K562 (cell line): ENCODE data around the gene ZNF17. TPM values are rescaled to one million over a fixed set of nuclear protein-coding genes. Genes with fewer than 3 reads are reported as not detected.

ENCODE experiments used
- ATAC-seq: fragments of 200-7000 bp; cut with Tn5 transposase; 3 replicates; pipeline ENCODE4 v1.9.1; 2020; ENCODE audit warnings: moderate library complexity
- BruUV-seq: library from RNA; stranded (reverse); fragments of 400-500 nt; replicated peaks from 2 replicates; lab custom pipeline; 2021; lab: Mats Ljungman, UMichigan
- CTCF ChIA-PET: fragments of 300-600 bp; formaldehyde crosslinking; extraction: SDS; loops from one replicate; lab custom pipeline; 2021; ENCODE audit warnings: low intra/inter-chr PET ratio; lab: Yijun Ruan, JAX
- POLR2A ChIA-PET: fragments of 300-600, 350-650 bp; sonication (Branson Sonifier 250); formaldehyde crosslinking; extraction: SDS; loops from one replicate; lab custom pipeline; 2021; ENCODE audit warnings: antibody characterized with exemption, inconsistent platforms; lab: Yijun Ruan, JAX
- DNase-seq, 4 experiments: peaks; one replicate each; pipeline versions ENCODE4 v3.0.0 to v3.0.0-alpha.2; 2011 to 2018; ENCODE audit warnings: low spot score in 3 of 4, mixed read lengths in 3 of 4; ENCODE audit errors: extremely low read depth in 1 of 4
- FAIRE-seq: peaks from 2 replicates; lab custom pipeline; 2011; peaks lifted over from hg19 to GRCh38; lab: Jason Lieb, UNC
- H2AFZ ChIP-seq: 2 replicates; pipeline ENCODE4 v1.6.0; 2011; ENCODE audit warnings: low read depth, low read length, control low read depth, inconsistent platforms
- H3K27ac ChIP-seq: fragments of 200-600 bp; 3 replicates; pipeline ENCODE4 v1.8.0; 2011; ENCODE audit warnings: low read depth, mild to moderate bottlenecking, control low read depth, inconsistent platforms, low read length, moderate library complexity, mixed read lengths; ENCODE audit errors: extremely low read depth
- H3K27me3 ChIP-seq, 2 experiments: fragments of 300-600 bp in 1 of 2; 2 replicates in 1 of 2; 3 replicates in 1 of 2; pipeline versions ENCODE4 v1.6.0 to v1.8.0; 2011; ENCODE audit warnings: inconsistent platforms in 2 of 2, low read length in 2 of 2, mild to moderate bottlenecking in 1 of 2, mixed read lengths in 1 of 2, moderate library complexity in 1 of 2; ENCODE audit not compliant: control insufficient read depth in 2 of 2, insufficient read depth in 2 of 2
- H3K36me3 ChIP-seq: fragments of 300-600 bp; 3 replicates; pipeline ENCODE4 v1.8.0; 2011; ENCODE audit warnings: mild to moderate bottlenecking, low read length, inconsistent platforms; ENCODE audit not compliant: control insufficient read depth, insufficient read depth
- H3K4me1 ChIP-seq, 2 experiments: fragments of 200-600 bp in 1 of 2; replicated peaks in 1 of 2; 2 replicates in 1 of 2; 3 replicates in 1 of 2; pipeline versions ENCODE4 v1.5.1 to v1.8.0; 2011; ENCODE audit warnings: inconsistent platforms in 2 of 2, low read length in 2 of 2, mild to moderate bottlenecking in 1 of 2, mixed read lengths in 1 of 2, moderate library complexity in 1 of 2; ENCODE audit not compliant: control insufficient read depth in 2 of 2, insufficient read depth in 2 of 2
- H3K4me2 ChIP-seq: 2 replicates; pipeline ENCODE4 v1.6.1; 2011; ENCODE audit warnings: low read length, control low read depth, inconsistent platforms, mixed read lengths; ENCODE audit not compliant: insufficient read depth
- H3K4me3 ChIP-seq: fragments of 200-600 bp; sonication (generic), shearing (Covaris generic); 2 replicates; pipeline ENCODE4 v1.5.1; 2016; ENCODE audit warnings: control low read depth, inconsistent platforms
- H3K79me2 ChIP-seq: fragments of 200-600 bp; 3 replicates; pipeline ENCODE4 v1.8.0; 2011; ENCODE audit warnings: low read length, inconsistent platforms; ENCODE audit not compliant: control insufficient read depth, insufficient read depth
- H3K9ac ChIP-seq, 2 experiments: 2 replicates each; pipeline versions ENCODE4 v1.6.0 to v1.6.1; 2011; ENCODE audit warnings: low read depth in 2 of 2, low read length in 2 of 2, control low read depth in 1 of 2, inconsistent platforms in 1 of 2, mild to moderate bottlenecking in 1 of 2, mixed read lengths in 1 of 2; ENCODE audit not compliant: insufficient read depth in 1 of 2
- H3K9me1 ChIP-seq: one replicate; pipeline ENCODE4 v1.6.0; 2011; ENCODE audit warnings: inconsistent platforms, mild to moderate bottlenecking, low read length, moderate library complexity; ENCODE audit not compliant: control insufficient read depth, insufficient read depth
- H3K9me3 ChIP-seq: replicated peaks from 2 replicates; pipeline ENCODE4 v1.5.1; 2011; ENCODE audit warnings: low read depth, low read length, inconsistent platforms; ENCODE audit not compliant: control insufficient read depth, insufficient read depth
- H4K20me1 ChIP-seq: replicated peaks from 2 replicates; pipeline ENCODE4 v1.6.1; 2011; ENCODE audit warnings: low read length, inconsistent platforms, mixed read lengths; ENCODE audit not compliant: control insufficient read depth, insufficient read depth
- ARID1B ChIP-seq: fragments of 450-650 bp; IDR thresholded peaks from 2 replicates; pipeline ENCODE4 v1.6.1; 2016; ENCODE audit warnings: antibody characterized with exemption, mild to moderate bottlenecking, inconsistent platforms
- CBFA2T3 ChIP-seq: fragments of 450-650 bp; IDR thresholded peaks from 2 replicates; pipeline ENCODE4 v1.6.1; 2017
- E2F4 ChIP-seq: sonication (generic); formaldehyde crosslinking; IDR thresholded peaks from 2 replicates; pipeline ENCODE4 v1.8.0; 2022; ENCODE audit warnings: mild to moderate bottlenecking, low read depth, missing genetic modification reagents
- KDM1A ChIP-seq, 2 experiments: fragments of 450-650 bp; IDR thresholded peaks; 2 replicates each; pipeline ENCODE4 v1.6.1; 2016; ENCODE audit warnings: mild to moderate bottlenecking in 2 of 2
- WGBS: fragments of 100-300 bp; shearing (Covaris generic); methylation state at CpG from one replicate; pipeline ENCODE4 v1.1.6; 2016; ENCODE audit warnings: low coverage, mixed read lengths; ENCODE audit not compliant: insufficient coverage; ENCODE audit errors: missing lambda C conversion rate; 5-methylcytosine and 5-hydroxymethylcytosine counted together
- in situ Hi-C: fragments of 300-500 bp; cut with MboI; formaldehyde crosslinking; loops from 4 replicates; pipeline ENCODE4 v1.15.0; 2018; ENCODE audit warnings: inconsistent platforms, mixed read lengths
- intact Hi-C: fragments of 100-400 bp; cut with micrococcal nuclease; formaldehyde crosslinking; loops from 2 replicates; pipeline ENCODE4 v1.14.2; 2022
- polyA plus RNA-seq, 8 experiments: library from polyadenylated mRNA; depleted of rRNA in 4 of 8; stranded (reverse) in 5 of 8; unstranded in 3 of 8; fragments of >200 nt; fragmentation: Nextera tagmentation in 2 of 8; fragmentation: Illumina TruSeq in 1 of 8; extraction: Ambion mirVana in 2 of 8; extraction: Trizol in 1 of 8; gene quantifications; 2 replicates each; pipeline versions ENCODE4 v1.2.1 to v1.2.3, GENCODE V29; 2011 to 2014; ENCODE audit warnings: inconsistent platforms in 1 of 8, missing spikeins in 1 of 8
- total RNA-seq, 7 experiments: library from RNA; depleted of rRNA in 6 of 7; stranded (reverse); fragments of >200 nt in 6 of 7; fragmentation: Illumina TruSeq in 2 of 7; extraction: Trizol in 2 of 7; gene quantifications; 2 replicates each; pipeline versions ENCODE4 v1.2.1 to v1.2.3, GENCODE V29; 2011 to 2021; ENCODE audit warnings: low replicate concordance in 1 of 7
- TF ChIP-seq, protein P1 (sequence below): fragments of 250-450 bp; sonication (Bioruptor Pico); IDR thresholded peaks from 2 replicates; pipeline ENCODE4 v1.9.0; 2021; ENCODE audit warnings: mild to moderate bottlenecking

Gene ZNF17
- total and polyA plus RNA-seq, 9 of the 15 experiments (the other 6 are each of a cell fraction or from before 2014, with no cell fraction given), result 5.3 to 8.6 (median 6.5) TPM

DNA sequence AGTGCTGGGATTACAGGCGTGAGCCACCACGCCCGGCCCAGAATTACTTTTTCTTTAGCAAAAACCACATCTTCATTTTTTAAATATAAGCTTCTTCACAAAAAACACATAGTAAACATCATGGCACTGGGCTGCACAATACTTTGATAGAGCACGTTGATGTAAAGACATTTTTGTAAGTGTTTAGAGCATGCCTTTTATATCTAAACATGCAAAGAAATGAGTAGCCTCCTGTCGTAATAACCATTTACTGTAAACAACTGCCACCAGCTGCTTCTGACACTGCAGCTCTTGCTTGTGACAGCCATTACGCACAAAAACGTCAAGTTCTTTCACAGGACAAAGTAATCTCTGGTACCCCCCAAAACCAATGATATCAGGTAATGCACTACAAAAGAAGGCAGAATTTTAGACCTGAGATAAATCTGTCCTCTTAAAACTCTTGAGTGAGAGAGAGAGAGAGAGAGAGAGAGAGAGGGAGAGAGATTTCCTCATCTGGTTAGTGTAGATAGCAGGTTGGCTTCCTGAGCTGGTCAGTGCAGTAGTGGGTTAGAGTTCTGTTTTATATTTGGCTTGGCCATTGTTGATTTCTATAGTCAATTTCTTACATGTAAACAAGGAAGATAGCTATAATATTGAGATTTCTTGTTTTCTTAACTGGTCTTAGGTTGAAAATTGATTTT is 28.0 kb upstream of the ZNF17 start:
- FAIRE-seq (no peak), ATAC-seq (no peak), DNase-seq (no peak)
- no peak overlapping the region for H3K4me2 ChIP-seq
- no peak for TF ChIP-seq E2F4 (CRISPR knock-in tag)
- TF ChIP-seq, protein P1, sequence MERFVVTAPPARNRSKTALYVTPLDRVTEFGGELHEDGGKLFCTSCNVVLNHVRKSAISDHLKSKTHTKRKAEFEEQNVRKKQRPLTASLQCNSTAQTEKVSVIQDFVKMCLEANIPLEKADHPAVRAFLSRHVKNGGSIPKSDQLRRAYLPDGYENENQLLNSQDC (CRISPR knock-in tag), result no peak
- TF ChIP-seq ARID1B, result 0 out of 2 replicates have a peak, but pooled peaks have one; percentile 23
- TF ChIP-seq CBFA2T3, result peak; percentile 58
- peak; percentile 66 to 76; a peak in 3 of 4 replicates for TF ChIP-seq KDM1A (IDR thresholded peaks at IDR 0.05)
- H3K79me2 ChIP-seq, result no peaks in the 10 kb centered on the region
- H3K9me1 ChIP-seq, result no peaks in the 10 kb centered on the region
- no peaks in the 10 kb centered on the region for H3K27me3 ChIP-seq
- H3K36me3 ChIP-seq, result no peaks in the 10 kb centered on the region
- peaks cover 2% of the 10 kb centered on the region; the same call in 1 of the 2 replicates for H3K9me3 ChIP-seq
- H3K27ac ChIP-seq, result no peak overlapping the region
- no peaks in the 10 kb centered on the region for H4K20me1 ChIP-seq
- in situ Hi-C loops (no loop called here), intact Hi-C loops (no loop called here)
- H2AFZ ChIP-seq, result no peak overlapping the region
- no TSS peak for BruUV-seq
- ChIA-PET POLR2A (interaction anchor here (0.7 kb wide), 1 partner anchor 44 kb away, joined by 3 read pairs; no protein-coding TSS in a partner anchor), CTCF (no interaction called here)
- H3K4me3 ChIP-seq, result no peak overlapping the region
- WGBS, result 0% methylated on average over 7 of the region's 7 CpGs
- no peak overlapping the region for H3K9ac ChIP-seq
- no peaks in the 10 kb centered on the region for H3K4me1 ChIP-seq
